ENCODE measurements around the gene RB1.
"Not testable (repeated sequence)": the region's sequence is repeated elsewhere in the genome, so short reads cannot be mapped to it uniquely, and the experiment has no call there.

Gene RB1

GRCh38 chr13:48405875-48406274, 102.3 kb downstream of the RB1 start:
- TF ChIP-seq CTCF (IDR thresholded peaks at IDR 0.05; ENCODE audit: extremely low read depth, missing control alignments), result no peak
- no peak for DNase-seq (ENCODE audit: low spot score)

- no peak for DNase-seq (ENCODE audit: low spot score)
- TF ChIP-seq CTCF (IDR thresholded peaks at IDR 0.05; ENCODE audit: extremely low read depth, missing control alignments), result no peak
These were observed 106.6 kb downstream of the RB1 start for GRCh38 chr13:48410199-48410598.

GRCh38 chr13:48411147-48411794, 107.7 kb downstream of the RB1 start:
- DNase-seq (ENCODE audit: low spot score), result no peak
- no peak for TF ChIP-seq CTCF (IDR thresholded peaks at IDR 0.05; ENCODE audit: extremely low read depth, missing control alignments)

- TF ChIP-seq CTCF (IDR thresholded peaks at IDR 0.05; ENCODE audit: extremely low read depth, missing control alignments), result no peak
- no peak for DNase-seq (ENCODE audit: low spot score)
These were observed 108.4 kb downstream of the RB1 start for GRCh38 chr13:48411841-48412531.

GRCh38 chr13:48412881-48413351, 109.4 kb downstream of the RB1 start, which contains the start of gene LPAR6:
Gene LPAR6 (minus strand): TSS chr13:48413113. CDS start chr13:48412423, 690 bp downstream.
- no peak for TF ChIP-seq CTCF (IDR thresholded peaks at IDR 0.05; ENCODE audit: extremely low read depth, missing control alignments)
- no peak for DNase-seq (ENCODE audit: low spot score)

GRCh38 chr13:48414501-48414900, 111.0 kb downstream of the RB1 start:
- DNase-seq (ENCODE audit: low spot score), result no peak
- TF ChIP-seq CTCF (IDR thresholded peaks at IDR 0.05; ENCODE audit: extremely low read depth, missing control alignments), result no peak

- TF ChIP-seq CTCF (IDR thresholded peaks at IDR 0.05; ENCODE audit: extremely low read depth, missing control alignments), result no peak
- no peak for DNase-seq (ENCODE audit: low spot score)
These were observed 112.0 kb downstream of the RB1 start for GRCh38 chr13:48415516-48415915.

- DNase-seq (ENCODE audit: low spot score), result not testable (repeated sequence)
These were observed 118.5 kb downstream of the RB1 start for GRCh38 chr13:48422003-48422402.
